HL-60 (cell line): ENCODE results near the gene COP1.

Experiments
- DNase-seq, 2 experiments: peaks; one replicate each; pipeline ENCODE4 v3.0.0-alpha.2; 2010 to 2020; ENCODE audit warnings: low read depth in 1 of 2, low spot score in 1 of 2
- H3K27ac ChIP-seq: fragments of 250-450 bp; sonication (Bioruptor Pico); replicated peaks from 2 replicates; pipeline ENCODE4 v1.5.1; 2020; ENCODE audit warnings: mild to moderate bottlenecking, moderate library complexity
- H3K27me3 ChIP-seq: fragments of 250-450 bp; sonication (Bioruptor Pico); 2 replicates; pipeline ENCODE4 v1.5.1; 2021; ENCODE audit warnings: mild to moderate bottlenecking, moderate library complexity; ENCODE audit not compliant: insufficient read depth, poor library complexity, severe bottlenecking
- H3K4me3 ChIP-seq: replicated peaks from 2 replicates; pipeline ENCODE4 v1.5.1; 2011; ENCODE audit warnings: mild to moderate bottlenecking, control low read depth, low read length; ENCODE audit not compliant: insufficient read depth
- GABPA ChIP-seq: IDR thresholded peaks from 2 replicates; pipeline ENCODE4 v1.6.1; 2012; ENCODE audit warnings: low read depth
- POLR2AphosphoS5 ChIP-seq: IDR thresholded peaks from 2 replicates; pipeline ENCODE4 v1.6.1; 2012; ENCODE audit warnings: low read depth
- REST ChIP-seq: IDR thresholded peaks from 2 replicates; pipeline ENCODE4 v1.6.1; 2012; ENCODE audit warnings: low read depth; ENCODE audit not compliant: insufficient replicate concordance
- SPI1 ChIP-seq: IDR thresholded peaks from 2 replicates; pipeline ENCODE4 v1.6.1; 2012; ENCODE audit warnings: low read depth, mild to moderate bottlenecking, borderline replicate concordance
- TF ChIP-seq, protein P1 (sequence below): IDR thresholded peaks from one replicate; pipeline ENCODE4 v1.5.1; 2011; ENCODE audit warnings: low read length, control low read depth, inconsistent platforms; ENCODE audit not compliant: insufficient read depth

COP1 gene

DNA sequence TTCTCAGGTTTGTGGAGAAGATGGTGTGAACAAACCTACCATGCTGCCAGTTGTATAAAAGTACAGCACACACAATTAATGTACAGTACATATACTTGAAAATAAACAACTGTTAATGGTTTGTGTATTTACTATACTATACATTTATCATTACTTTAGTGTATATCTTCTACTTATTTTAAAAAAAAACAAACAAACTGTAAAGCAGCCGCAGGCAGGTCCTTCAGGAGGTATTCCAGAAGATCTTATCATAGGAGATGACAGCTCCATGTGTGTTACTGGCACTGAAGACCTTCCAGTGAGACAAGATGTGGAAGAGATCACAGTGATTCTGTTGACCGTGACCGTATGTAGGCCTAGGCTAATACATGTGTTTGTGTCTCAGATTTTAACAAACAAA lies 155.7 kb downstream of the COP1 start:
- no peak for DNase-seq
- Histone ChIP-seq H3K4me3 (no peak overlapping the region), H3K27ac (no peak overlapping the region), H3K27me3 (no peaks in the 10 kb centered on the region)
- TF ChIP-seq SPI1 (no peak), POLR2AphosphoS5 (no peak), REST (no peak), GABPA (no peak)
- TF ChIP-seq, protein P1, sequence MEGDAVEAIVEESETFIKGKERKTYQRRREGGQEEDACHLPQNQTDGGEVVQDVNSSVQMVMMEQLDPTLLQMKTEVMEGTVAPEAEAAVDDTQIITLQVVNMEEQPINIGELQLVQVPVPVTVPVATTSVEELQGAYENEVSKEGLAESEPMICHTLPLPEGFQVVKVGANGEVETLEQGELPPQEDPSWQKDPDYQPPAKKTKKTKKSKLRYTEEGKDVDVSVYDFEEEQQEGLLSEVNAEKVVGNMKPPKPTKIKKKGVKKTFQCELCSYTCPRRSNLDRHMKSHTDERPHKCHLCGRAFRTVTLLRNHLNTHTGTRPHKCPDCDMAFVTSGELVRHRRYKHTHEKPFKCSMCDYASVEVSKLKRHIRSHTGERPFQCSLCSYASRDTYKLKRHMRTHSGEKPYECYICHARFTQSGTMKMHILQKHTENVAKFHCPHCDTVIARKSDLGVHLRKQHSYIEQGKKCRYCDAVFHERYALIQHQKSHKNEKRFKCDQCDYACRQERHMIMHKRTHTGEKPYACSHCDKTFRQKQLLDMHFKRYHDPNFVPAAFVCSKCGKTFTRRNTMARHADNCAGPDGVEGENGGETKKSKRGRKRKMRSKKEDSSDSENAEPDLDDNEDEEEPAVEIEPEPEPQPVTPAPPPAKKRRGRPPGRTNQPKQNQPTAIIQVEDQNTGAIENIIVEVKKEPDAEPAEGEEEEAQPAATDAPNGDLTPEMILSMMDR = no peak

GRCh38 chr1:176049582-176049981 lies 157.5 kb downstream of the COP1 start:
- TF ChIP-seq GABPA = no peak
- Histone ChIP-seq H3K4me3 (no peak overlapping the region), H3K27me3 (no peaks in the 10 kb centered on the region), H3K27ac (no peak overlapping the region)
- DNase-seq = no peak

GRCh38 chr1:176046926-176047325 lies 160.2 kb downstream of the COP1 start:
- Histone ChIP-seq H3K27ac (no peak overlapping the region), H3K27me3 (no peaks in the 10 kb centered on the region), H3K4me3 (no peak overlapping the region)
- DNase-seq = no peak
- TF ChIP-seq POLR2AphosphoS5 (no peak), SPI1 (no peak), GABPA (no peak), REST (no peak)
- TF ChIP-seq, protein P1 = no peak

GRCh38 chr1:176043537-176043936 lies 163.5 kb downstream of the COP1 start:
- no peak for DNase-seq
- Histone ChIP-seq H3K4me3 (no peak overlapping the region), H3K27me3 (no peaks in the 10 kb centered on the region), H3K27ac (no peak overlapping the region)
- TF ChIP-seq POLR2AphosphoS5 (no peak), GABPA (no peak), SPI1 (no peak), REST (no peak)
- TF ChIP-seq, protein P1 = no peak
